Suprapubic skin (tissue), 4 donors: ENCODE data around the gene ACTG1. TPM values are rescaled to one million over a fixed set of nuclear protein-coding genes. Genes with fewer than 3 reads are reported as not detected.
A peak's percentile ranks its signal among the peaks of the same experiment; 100 is the strongest.

Experiments
- DNase-seq, 2 donors: peaks; one replicate each; pipeline ENCODE4 v3.0.0-alpha.2; 2019; ENCODE audit warnings: low spot score in 2 of 2
- H3K27ac ChIP-seq: fragments of 200-600 bp; sonication (generic); one replicate; pipeline ENCODE4 v1.5.1; 2019
- H3K27me3 ChIP-seq: fragments of 200-600 bp; sonication (generic); one replicate; pipeline ENCODE4 v1.5.1; 2019
- H3K36me3 ChIP-seq: fragments of 200-600 bp; sonication (generic); one replicate; pipeline ENCODE4 v1.5.1; 2019
- H3K4me1 ChIP-seq: fragments of 200-600 bp; sonication (generic); one replicate; pipeline ENCODE4 v1.5.1; 2019
- H3K4me3 ChIP-seq: fragments of 200-600 bp; sonication (generic); one replicate; pipeline ENCODE4 v1.5.1; 2019; ENCODE audit warnings: mild to moderate bottlenecking
- H3K9me3 ChIP-seq: fragments of 200-600 bp; sonication (generic); one replicate; pipeline ENCODE4 v1.5.1; 2019
- CTCF ChIP-seq, 2 donors: fragments of 200-600 bp in 1 of 2; fragments of 450-650 bp in 1 of 2; sonication (generic) in 1 of 2; IDR thresholded peaks; one replicate each; pipeline ENCODE4 v1.5.1; 2016 to 2019; ENCODE audit warnings: antibody characterized with exemption in 2 of 2, mild to moderate bottlenecking in 1 of 2, moderate library complexity in 1 of 2
- EP300 ChIP-seq: sonication (generic); formaldehyde crosslinking; IDR thresholded peaks from one replicate; pipeline ENCODE4 v1.6.1; 2017; ENCODE audit warnings: antibody characterized with exemption
- POLR2A ChIP-seq, 2 donors: fragments of 450-650 bp; IDR thresholded peaks; one replicate each; pipeline ENCODE4 v1.6.1; 2017; ENCODE audit warnings: antibody characterized with exemption in 2 of 2, mild to moderate bottlenecking in 2 of 2, moderate library complexity in 2 of 2
- POLR2AphosphoS5 ChIP-seq, 3 donors: sonication (generic); formaldehyde crosslinking; IDR thresholded peaks; one replicate each; pipeline ENCODE4 v1.6.1; 2017; ENCODE audit warnings: antibody characterized with exemption in 3 of 3
- WGBS: methylation state at CpG from one replicate; pipeline ENCODE4 v1.1.5; 2018; 5-methylcytosine and 5-hydroxymethylcytosine counted together
- total RNA-seq, 4 donors: library from RNA; depleted of rRNA; stranded (reverse); fragments of >200 nt; gene quantifications; one replicate each; pipeline ENCODE4 v1.1.0, GENCODE V29; 2016

Gene ACTG1
- total RNA-seq, 4 donors from 2014 or later, result 2,659 to 6,485 (median 4,163) TPM

GRCh38 chr17:81552244-81553017, 39.8 kb upstream of the ACTG1 start, which contains the start of gene FAAP100:
Gene FAAP100 (minus strand): TSS chr17:81552353. CDS start chr17:81552330, 23 bp downstream.
- Histone ChIP-seq H3K36me3 (peaks cover 36% of the 10 kb centered on the region), H3K4me1 (peaks cover 28% of the 10 kb centered on the region), H3K4me3 (peak within 1 kb of the TSS; percentile 99), H3K27me3 (no peaks in the 10 kb centered on the region), H3K27ac (peak within 1 kb of the TSS; percentile 74), H3K9me3 (no peaks in the 10 kb centered on the region)
- no CpG with 5 or more reads among the region's 85 CpGs for WGBS
- peak in 1 of 2 donors; percentile 84 for DNase-seq
- peak in 1 of 3 donors; percentile 14 for TF ChIP-seq POLR2AphosphoS5 (IDR thresholded peaks at IDR 0.05)
- TF ChIP-seq EP300, result no peak
- peak in 1 of 2 donors; percentile 40 for TF ChIP-seq POLR2A (IDR thresholded peaks at IDR 0.05)

GRCh38 chr17:81551458-81552243, 39.1 kb upstream of the ACTG1 start:
- 0% methylated on average over 4 of the region's 69 CpGs for WGBS
- peaks cover 28% of the 10 kb centered on the region for H3K4me1 ChIP-seq
- H3K4me3 ChIP-seq, result peak overlapping the region; percentile 99
- DNase-seq, result no peak
- no peak for TF ChIP-seq POLR2AphosphoS5 (IDR thresholded peaks at IDR 0.05)
- no peak for TF ChIP-seq CTCF (IDR thresholded peaks at IDR 0.05)
- H3K36me3 ChIP-seq, result peaks cover 36% of the 10 kb centered on the region
- no peaks in the 10 kb centered on the region for H3K9me3 ChIP-seq
- H3K27me3 ChIP-seq, result no peaks in the 10 kb centered on the region
- peak overlapping the region; percentile 74 for H3K27ac ChIP-seq

GRCh38 chr17:81550830-81551457, 38.3 kb upstream of the ACTG1 start:
- Histone ChIP-seq H3K27me3 (no peaks in the 10 kb centered on the region), H3K4me1 (peaks cover 28% of the 10 kb centered on the region), H3K27ac (no peak overlapping the region), H3K4me3 (peak overlapping the region; percentile 99), H3K36me3 (peaks cover 39% of the 10 kb centered on the region), H3K9me3 (no peaks in the 10 kb centered on the region)
- WGBS, result 50% methylated on average over 8 of the region's 27 CpGs
- DNase-seq, result no peak
- TF ChIP-seq POLR2A (IDR thresholded peaks at IDR 0.05) (no peak), POLR2AphosphoS5 (IDR thresholded peaks at IDR 0.05) (no peak), EP300 (no peak), CTCF (IDR thresholded peaks at IDR 0.05) (no peak)

GRCh38 chr17:81550285-81550684, 37.7 kb upstream of the ACTG1 start:
- Histone ChIP-seq H3K27me3 (no peaks in the 10 kb centered on the region), H3K27ac (no peak overlapping the region), H3K9me3 (no peaks in the 10 kb centered on the region), H3K4me3 (no peak overlapping the region), H3K36me3 (peaks cover 46% of the 10 kb centered on the region), H3K4me1 (peaks cover 28% of the 10 kb centered on the region)
- 85% methylated on average over 4 of the region's 15 CpGs for WGBS
- DNase-seq, result no peak
- TF ChIP-seq CTCF (IDR thresholded peaks at IDR 0.05) (no peak), POLR2A (IDR thresholded peaks at IDR 0.05) (no peak), EP300 (no peak), POLR2AphosphoS5 (IDR thresholded peaks at IDR 0.05) (no peak)

- peak in 1 of 2 donors; percentile 78 for DNase-seq
- 98% methylated on average over 7 of the region's 8 CpGs for WGBS
- Histone ChIP-seq H3K27me3 (no peaks in the 10 kb centered on the region), H3K36me3 (peaks cover 50% of the 10 kb centered on the region), H3K27ac (no peak overlapping the region), H3K4me1 (peaks cover 28% of the 10 kb centered on the region), H3K4me3 (no peak overlapping the region), H3K9me3 (no peaks in the 10 kb centered on the region)
- TF ChIP-seq POLR2AphosphoS5 (IDR thresholded peaks at IDR 0.05), result no peak
Observed at GRCh38 chr17:81549826-81550225, 37.2 kb upstream of the ACTG1 start.
